Measurements from ENCODE around the gene CHD1. TPM values are rescaled to one million over a fixed set of nuclear protein-coding genes. Genes with fewer than 3 reads are reported as not detected.
A peak's percentile ranks its signal among the peaks of the same experiment; 100 is the strongest.

CHD1 gene
- total RNA-seq, 1 donor from 2014 or later, result 62.2 TPM

- DNase-seq (ENCODE audit: low spot score), result no peak
Observed at GRCh38 chr5:98936948-98937715, 8.3 kb upstream of the CHD1 start.

- DNase-seq (ENCODE audit: low spot score), result no peak
Observed at GRCh38 chr5:98935206-98935605, 6.4 kb upstream of the CHD1 start.

GRCh38 chr5:98934546-98934945 lies 5.7 kb upstream of the CHD1 start:
- no peak for DNase-seq (ENCODE audit: low spot score)

GRCh38 chr5:98933445-98934072 lies 4.8 kb upstream of the CHD1 start:
- no peak for DNase-seq (ENCODE audit: low spot score)

GRCh38 chr5:98930972-98931762 lies 2.4 kb upstream of the CHD1 start:
- no peak for DNase-seq (ENCODE audit: low spot score)

GRCh38 chr5:98929710-98930298 lies 997 bp upstream of the CHD1 start:
- no peak for DNase-seq (ENCODE audit: low spot score)

GRCh38 chr5:98927989-98928872 lies 576 bp downstream of the CHD1 start:
- peak; percentile 92 for DNase-seq (ENCODE audit: low spot score)

- no peak for DNase-seq (ENCODE audit: low spot score)
Observed at GRCh38 chr5:98927242-98927988, 1.4 kb downstream of the CHD1 start.

- DNase-seq (ENCODE audit: low spot score), result no peak
Observed at GRCh38 chr5:98923966-98924365, 4.8 kb downstream of the CHD1 start.

GRCh38 chr5:98921947-98922505 lies 6.8 kb downstream of the CHD1 start:
- no peak for DNase-seq (ENCODE audit: low spot score)

GRCh38 chr5:98917433-98917832 lies 11.4 kb downstream of the CHD1 start:
- DNase-seq (ENCODE audit: low spot score), result no peak

- no peak for DNase-seq (ENCODE audit: low spot score)
Observed at GRCh38 chr5:98916540-98916939, 12.3 kb downstream of the CHD1 start.

GRCh38 chr5:98913911-98914310 lies 14.9 kb downstream of the CHD1 start:
- DNase-seq (ENCODE audit: low spot score), result no peak

- DNase-seq (ENCODE audit: low spot score), result no peak
Observed at GRCh38 chr5:98911280-98912040, 17.3 kb downstream of the CHD1 start.

GRCh38 chr5:98909363-98909762 lies 19.4 kb downstream of the CHD1 start:
- DNase-seq (ENCODE audit: low spot score), result no peak

- no peak for DNase-seq (ENCODE audit: low spot score)
Observed at GRCh38 chr5:98907951-98908350, 20.9 kb downstream of the CHD1 start.

GRCh38 chr5:98906756-98907355 lies 22.0 kb downstream of the CHD1 start:
- DNase-seq (ENCODE audit: low spot score), result no peak
